NCI-H1417 (cell line): ENCODE data around the gene CNOT10.
A peak's percentile ranks its signal among the peaks of the same experiment; 100 is the strongest.
"Not testable (repeated sequence)": the region's sequence is repeated elsewhere in the genome, so short reads cannot be mapped to it uniquely, and the experiment has no call there.

Source experiments
- DNase-seq, 3 experiments: peaks; one replicate each; lab custom pipeline; 2025; lab: John Stamatoyannopoulos, UW

CNOT10 gene

GRCh38 chr3:32757618-32758374 is 72.8 kb downstream of the CNOT10 start:
- no peak for DNase-seq

DNA sequence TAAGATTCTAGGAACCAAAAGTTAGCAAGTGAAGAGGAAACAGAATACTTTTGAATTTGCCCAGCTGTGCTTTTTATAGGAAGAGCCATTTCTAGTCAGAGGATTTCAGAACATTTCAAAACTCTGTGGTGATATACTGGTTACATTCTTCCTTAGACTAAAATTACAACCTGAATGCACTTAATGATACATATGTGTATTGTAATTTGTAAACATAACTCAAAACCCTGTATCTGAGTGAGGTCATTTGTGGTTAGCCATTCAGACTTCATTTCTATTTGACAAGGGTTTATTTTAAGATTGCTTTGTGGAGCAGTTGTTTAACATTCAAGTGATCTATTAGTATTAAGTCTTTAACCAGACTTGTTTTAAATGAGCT is 73.4 kb downstream of the CNOT10 start:
- DNase-seq, result no peak

GRCh38 chr3:32759342-32759741 is 74.4 kb downstream of the CNOT10 start:
- no peak for DNase-seq

DNA sequence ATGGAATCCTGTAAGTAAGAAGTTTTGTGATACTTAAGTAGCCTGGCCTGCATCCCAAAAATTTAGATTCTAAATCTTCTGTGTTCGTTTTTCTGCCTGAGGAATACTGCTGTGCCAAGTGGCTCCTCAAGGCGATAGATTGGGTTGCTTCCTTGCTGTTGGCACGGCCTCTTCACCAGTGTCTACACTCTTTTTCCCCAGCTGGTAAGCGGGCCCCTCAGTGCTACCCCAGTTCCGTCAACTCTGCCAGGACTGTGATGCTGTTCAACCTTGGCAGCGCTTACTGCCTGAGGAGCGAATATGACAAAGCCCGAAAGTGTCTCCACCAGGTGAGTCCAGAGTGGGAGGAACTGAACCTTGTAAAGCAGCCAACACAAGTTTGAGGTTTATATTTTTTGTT is 79.5 kb downstream of the CNOT10 start:
- DNase-seq, result no peak

DNA sequence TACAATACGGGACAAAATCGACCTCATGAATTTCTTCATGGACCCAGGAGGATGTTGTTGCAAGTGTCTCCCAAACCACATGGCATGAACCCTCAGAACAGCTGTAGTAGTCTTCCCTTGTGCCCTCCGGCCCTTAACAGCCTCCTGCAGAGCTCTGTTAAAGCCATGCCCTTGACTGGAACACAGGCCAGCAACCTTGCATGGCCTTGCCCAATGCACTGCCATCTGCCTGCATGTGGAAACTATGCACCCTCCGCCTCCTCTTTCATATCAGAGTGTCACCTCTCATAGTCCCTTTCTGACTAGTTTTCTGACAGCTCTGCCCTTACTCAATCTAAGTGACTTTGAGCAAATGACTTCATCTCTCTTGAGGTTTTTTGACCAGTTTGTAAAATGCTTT is 93.4 kb downstream of the CNOT10 start:
- no peak for DNase-seq

DNA sequence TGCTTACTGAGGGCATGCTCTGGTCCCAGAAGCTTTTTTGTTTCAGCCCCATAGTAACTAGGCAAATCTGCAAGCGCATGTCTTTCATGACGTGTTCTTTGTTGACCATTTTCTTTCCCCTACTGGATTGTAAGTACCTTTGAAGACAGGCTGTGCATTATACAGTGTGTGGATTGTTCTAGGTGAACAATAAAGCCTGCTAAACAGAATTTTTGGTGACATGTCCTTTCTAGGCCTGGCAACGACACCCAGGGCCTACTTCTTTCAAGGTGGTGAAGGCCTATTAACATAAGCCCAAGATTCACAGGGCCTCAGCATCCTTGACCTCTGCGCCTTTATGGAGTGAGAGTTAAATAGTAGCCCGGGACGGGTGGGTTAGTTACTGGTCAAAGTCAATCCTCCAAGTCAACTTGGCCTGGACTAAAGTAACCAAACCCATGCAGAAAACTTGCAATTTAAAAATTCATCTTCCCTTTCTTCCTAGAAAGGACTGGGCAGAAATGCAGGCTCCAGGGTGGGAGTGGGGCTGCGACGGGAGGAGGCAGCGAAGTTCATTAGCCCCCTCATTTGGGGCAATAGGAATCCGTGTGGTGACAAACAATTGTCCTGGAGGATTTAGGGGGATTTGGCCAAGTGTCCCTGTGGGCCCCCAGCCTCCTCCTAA is 95.2 kb downstream of the CNOT10 start:
- DNase-seq, result no peak

DNA sequence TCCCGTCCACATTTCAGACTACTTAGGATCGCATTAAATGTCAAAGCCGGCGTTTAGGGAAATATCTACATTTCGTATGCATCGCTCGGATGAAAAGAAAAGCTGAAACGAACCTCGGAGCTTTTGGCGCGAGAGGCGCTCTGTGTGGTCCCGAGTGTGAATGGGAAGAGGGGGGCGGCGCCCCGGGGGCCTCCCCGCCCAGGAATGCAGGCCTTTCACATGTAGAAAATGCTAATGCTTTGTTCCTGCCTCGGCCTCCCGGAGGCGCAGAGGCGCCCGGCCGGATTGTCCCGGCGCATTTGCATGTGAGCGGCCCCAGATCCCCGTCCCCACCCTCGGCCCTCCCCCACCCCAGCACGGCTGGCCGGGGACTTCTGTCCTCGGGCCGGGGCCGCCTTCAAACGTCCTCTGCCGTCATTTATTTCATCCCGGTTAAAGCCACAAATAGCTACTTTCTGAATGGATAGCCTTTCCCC is 95.8 kb downstream of the CNOT10 start:
- DNase-seq, result no peak

- DNase-seq, result peak; percentile 60 to 81 (median 68)
Observed at GRCh38 chr3:32781211-32781968, 96.4 kb downstream of the CNOT10 start.

DNA sequence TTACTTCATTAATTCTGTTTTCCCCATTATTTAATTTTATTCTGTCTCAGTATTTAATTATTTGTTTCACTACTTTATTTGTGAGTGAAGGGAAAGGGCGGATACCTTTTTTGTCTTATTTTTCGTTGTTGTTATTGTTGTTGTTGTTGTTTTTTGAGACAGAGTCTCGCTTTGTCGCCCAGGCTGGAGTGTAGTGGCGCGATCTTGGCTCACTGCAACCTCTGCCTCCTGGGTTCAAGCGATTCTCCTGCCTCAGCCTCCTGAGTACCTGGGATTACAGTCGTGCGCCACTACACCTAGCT is 96.9 kb downstream of the CNOT10 start:
- DNase-seq, result not testable (repeated sequence)

- no peak for DNase-seq
Observed at GRCh38 chr3:32782407-32782806, 97.4 kb downstream of the CNOT10 start.

DNA sequence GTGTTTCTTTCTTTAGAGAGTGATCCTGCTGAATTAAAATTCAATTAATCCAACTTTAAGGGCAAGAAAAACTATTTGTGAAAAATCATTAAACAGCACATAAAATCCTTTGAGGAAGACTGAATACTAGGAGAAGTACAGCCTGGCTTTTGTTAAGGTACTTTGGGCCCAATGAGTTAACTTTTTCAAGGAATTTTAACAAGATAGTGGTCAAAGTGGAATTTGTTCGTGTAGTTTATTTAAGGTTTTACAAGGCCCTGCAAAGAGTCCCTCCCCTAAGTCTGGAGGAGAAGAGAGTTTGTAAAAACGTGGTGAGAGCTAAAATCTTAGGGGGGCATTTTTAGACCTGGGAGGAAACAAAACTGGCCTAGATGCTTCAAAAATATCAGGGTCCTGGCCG is 106.8 kb downstream of the CNOT10 start:
- no peak for DNase-seq

- DNase-seq, result no peak
Observed at GRCh38 chr3:32794487-32795308, 109.7 kb downstream of the CNOT10 start.

DNA sequence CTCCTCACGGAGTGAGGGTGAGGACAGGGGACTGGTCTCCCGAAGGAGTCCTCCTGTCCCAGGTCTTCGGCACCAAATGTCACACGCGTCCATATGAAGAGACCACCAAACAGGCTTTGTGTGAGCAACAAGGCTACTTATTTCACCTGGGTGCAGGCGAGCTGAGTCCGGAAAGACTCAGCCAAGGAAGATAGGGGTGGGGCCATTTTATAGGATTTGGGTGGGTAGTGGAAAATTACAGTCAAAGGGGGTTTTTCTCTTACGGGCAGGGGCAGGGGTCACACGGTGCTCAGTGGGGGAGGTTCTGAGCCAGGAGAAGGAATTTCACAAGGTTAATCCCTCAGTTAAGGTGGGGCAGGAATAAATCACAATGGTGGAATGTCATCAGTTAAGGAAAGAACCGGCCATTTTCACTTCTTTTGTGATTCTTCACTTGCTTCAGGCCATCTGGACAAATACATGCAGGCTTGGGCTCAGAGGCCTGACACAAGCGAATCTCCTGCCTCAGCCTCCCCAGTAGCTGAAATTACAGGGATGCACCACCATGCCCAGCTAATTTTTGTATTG is 111.5 kb downstream of the CNOT10 start:
- not testable (repeated sequence) for DNase-seq

- no peak for DNase-seq
Observed at GRCh38 chr3:32797776-32798175, 112.8 kb downstream of the CNOT10 start.

DNA sequence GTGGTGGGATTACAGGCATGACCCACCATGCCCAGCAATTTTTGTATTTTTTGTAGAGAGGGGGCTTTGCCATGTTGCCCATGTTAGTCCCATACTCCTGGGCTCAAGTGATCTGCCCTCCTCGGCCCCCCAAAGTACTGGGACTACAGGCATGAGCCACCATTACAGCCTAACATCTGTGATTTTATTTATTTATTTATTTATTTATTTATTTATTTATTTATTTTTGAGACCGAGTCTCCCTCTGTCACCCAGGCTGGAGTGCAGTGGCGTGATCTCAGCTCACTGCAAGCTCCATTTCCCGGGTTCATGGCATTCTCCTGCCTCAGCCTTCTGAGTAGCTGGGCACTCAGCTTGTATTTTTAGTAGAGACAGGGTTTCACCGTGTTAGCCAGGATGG is 116.5 kb downstream of the CNOT10 start:
- not testable (repeated sequence) for DNase-seq

DNA sequence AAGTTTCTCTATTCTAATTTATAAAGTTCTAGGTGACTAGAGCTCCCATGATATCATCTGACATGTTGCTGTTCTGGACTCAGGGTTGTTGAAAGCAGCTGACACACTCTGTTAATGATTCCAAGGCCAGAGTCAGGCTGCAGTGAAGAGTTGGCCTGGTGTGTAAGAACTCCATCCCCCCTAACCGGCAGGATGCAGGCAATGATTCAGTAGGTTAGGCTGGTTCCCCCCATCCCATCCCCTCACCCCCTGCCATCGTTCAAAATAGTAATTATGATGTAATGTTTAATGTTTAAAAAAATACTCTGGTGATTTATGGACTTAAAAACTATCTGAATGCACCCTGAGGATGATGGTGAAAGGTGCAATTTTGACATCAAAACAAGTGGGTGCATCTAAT is 128.2 kb downstream of the CNOT10 start:
- peak in 2 of 3 experiments; percentile 36 to 88 for DNase-seq

GRCh38 chr3:32814361-32814760 is 129.4 kb downstream of the CNOT10 start:
- no peak for DNase-seq

DNA sequence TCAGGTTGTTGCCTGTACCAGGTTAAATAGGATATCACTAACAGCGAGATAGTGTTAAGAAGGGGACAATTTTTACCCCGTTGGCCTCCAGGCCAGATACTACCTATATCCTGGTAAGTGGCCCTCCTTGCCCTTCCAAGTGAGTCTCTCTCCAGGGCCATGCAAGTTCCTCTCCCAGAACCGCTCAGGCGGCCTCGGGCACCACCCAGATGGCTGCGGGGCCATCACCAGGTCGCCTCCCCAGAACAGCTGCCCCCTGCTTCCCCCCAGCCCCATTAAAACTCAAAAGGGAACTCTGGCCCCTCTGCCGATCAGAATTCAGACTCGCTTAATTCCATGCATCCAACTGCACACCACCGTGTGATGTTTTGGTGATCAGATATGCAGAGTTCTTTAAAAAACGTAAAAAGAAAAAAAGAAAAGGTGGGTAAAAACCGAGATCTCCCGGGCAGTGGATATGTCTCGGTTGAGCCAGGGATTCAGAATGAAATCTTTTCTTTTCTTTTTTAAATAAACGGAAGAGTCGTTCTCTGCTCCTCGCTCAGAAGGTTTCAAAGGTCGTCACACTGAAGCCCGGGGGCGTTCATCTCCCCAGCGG is 131.0 kb downstream of the CNOT10 start:
- no peak for DNase-seq

DNA sequence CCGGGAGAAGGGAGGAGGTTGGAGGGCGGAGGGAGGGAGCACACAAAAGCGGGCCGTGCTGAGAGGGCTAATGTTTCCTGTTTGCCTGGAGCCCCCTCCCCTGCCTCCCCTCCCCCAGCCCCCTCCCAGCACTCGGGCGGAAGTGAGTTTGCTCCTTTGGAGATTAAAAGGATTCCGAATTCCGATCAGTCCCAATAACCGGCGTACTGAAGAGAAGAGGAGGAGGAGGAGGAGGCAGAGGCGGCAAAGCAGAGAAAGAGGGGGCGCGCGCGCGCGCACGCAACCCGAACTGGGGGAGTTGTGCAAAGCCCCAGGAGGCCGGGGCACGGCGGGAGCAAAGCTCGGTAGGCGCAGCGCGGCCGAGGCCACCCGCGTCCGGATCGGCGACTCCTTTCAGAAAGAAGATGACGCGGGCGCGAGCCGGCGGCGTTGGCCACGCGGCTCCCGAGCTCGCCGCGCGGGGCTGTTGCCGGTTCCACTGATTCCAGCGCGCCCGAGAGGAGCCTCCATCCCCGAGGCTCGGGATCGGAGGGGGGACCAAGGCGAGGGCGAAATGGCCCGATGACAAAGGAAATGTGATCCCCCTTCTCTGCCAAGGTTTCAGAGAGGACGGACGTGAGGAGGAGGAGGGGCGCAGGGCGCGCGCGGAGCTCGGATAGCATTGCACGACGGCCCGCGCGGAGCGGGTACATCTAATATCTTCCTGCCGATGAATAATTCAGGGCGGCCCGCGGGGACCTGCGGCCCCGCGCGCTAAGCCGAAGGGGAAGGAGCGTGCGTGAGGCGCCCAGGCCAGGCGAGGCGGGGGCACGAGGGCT is 131.7 kb downstream of the CNOT10 start:
- peak in 2 of 3 experiments; percentile 52 to 58 for DNase-seq

- peak in 2 of 3 experiments; percentile 52 to 68 for DNase-seq
Observed at GRCh38 chr3:32817257-32817557, 132.2 kb downstream of the CNOT10 start.
